WTC11 (cell line): ENCODE results near the gene CALU. TPM values are rescaled to one million over a fixed set of nuclear protein-coding genes. Genes with fewer than 3 reads are reported as not detected.

Experiments used
- ATAC-seq: fragments of 200-7000 bp; cut with Tn5 transposase; 2 replicates; pipeline ENCODE4 v1.10.0; 2021; ENCODE audit warnings: mild to moderate bottlenecking, moderate library complexity
- CTCF ChIA-PET: fragments of 300-600 bp; sonication (Branson Sonifier 250); formaldehyde crosslinking; loops from one replicate; lab custom pipeline; 2021; ENCODE audit warnings: antibody characterized with exemption; lab: Charles Lee
- POLR2A ChIA-PET: fragments of 350-600 bp; sonication (Branson Sonifier 250); formaldehyde crosslinking; loops from one replicate; lab custom pipeline; 2021; ENCODE audit warnings: antibody characterized with exemption; lab: Charles Lee
- DNase-seq: peaks from one replicate; pipeline ENCODE4 v3.0.0; 2021; ENCODE audit warnings: low spot score
- H3K27ac Mint-ChIP-seq: 2 replicates; pipeline ENCODE4 v1.8.0; 2021; ENCODE audit warnings: mixed read lengths
- H3K27me3 Mint-ChIP-seq: 2 replicates; pipeline ENCODE4 v1.8.0; 2021; ENCODE audit warnings: low read depth, mild to moderate bottlenecking, moderate library complexity, mixed read lengths
- H3K36me3 Mint-ChIP-seq: 2 replicates; pipeline ENCODE4 v1.8.0; 2021; ENCODE audit warnings: mixed read lengths
- H3K4me1 Mint-ChIP-seq: 2 replicates; pipeline ENCODE4 v1.8.0; 2022; ENCODE audit warnings: mixed read lengths
- H3K4me3 Mint-ChIP-seq: 2 replicates; pipeline ENCODE4 v1.8.0; 2021; ENCODE audit warnings: mild to moderate bottlenecking, moderate library complexity, mixed read lengths
- H3K9me3 Mint-ChIP-seq: 2 replicates; pipeline ENCODE4 v1.8.0; 2021; ENCODE audit warnings: mixed read lengths
- AFF4 ChIP-seq: sonication (generic); formaldehyde crosslinking; IDR thresholded peaks from 2 replicates; pipeline ENCODE4 v1.8.1; 2023; ENCODE audit warnings: mild to moderate bottlenecking, missing genetic modification reagents, borderline replicate concordance
- CBFB ChIP-seq: sonication (generic); formaldehyde crosslinking; IDR thresholded peaks from 2 replicates; pipeline ENCODE4 v1.8.1; 2022; ENCODE audit warnings: mild to moderate bottlenecking, low read depth, missing genetic modification reagents
- CREM ChIP-seq: sonication (generic); formaldehyde crosslinking; IDR thresholded peaks from 2 replicates; pipeline ENCODE4 v1.8.1; 2022; ENCODE audit warnings: mild to moderate bottlenecking, missing genetic modification reagents, moderate library complexity
- ELF4 ChIP-seq: sonication (generic); formaldehyde crosslinking; IDR thresholded peaks from 2 replicates; pipeline ENCODE4 v1.8.1; 2022; ENCODE audit warnings: low read depth, mild to moderate bottlenecking, moderate library complexity, missing genetic modification reagents
- FOXK1 ChIP-seq: sonication (generic); formaldehyde crosslinking; IDR thresholded peaks from 2 replicates; pipeline ENCODE4 v1.8.0; 2022; ENCODE audit warnings: mild to moderate bottlenecking, moderate library complexity, missing genetic modification reagents
- IRF2 ChIP-seq: sonication (generic); formaldehyde crosslinking; IDR thresholded peaks from 2 replicates; pipeline ENCODE4 v1.8.0; 2022; ENCODE audit warnings: low read depth, missing genetic modification reagents, borderline replicate concordance
- MYBL2 ChIP-seq: sonication (generic); formaldehyde crosslinking; IDR thresholded peaks from 2 replicates; pipeline ENCODE4 v1.8.1; 2023; ENCODE audit warnings: mild to moderate bottlenecking, moderate library complexity, missing genetic modification reagents
- NFATC4 ChIP-seq: fragments of 250-450 bp; sonication (Bioruptor Pico); IDR thresholded peaks from 2 replicates; pipeline ENCODE4 v1.9.0; 2021; ENCODE audit warnings: mild to moderate bottlenecking
- NR1H2 ChIP-seq: sonication (generic); formaldehyde crosslinking; IDR thresholded peaks from 2 replicates; pipeline ENCODE4 v1.9.0; 2021; ENCODE audit warnings: mild to moderate bottlenecking, moderate library complexity, missing genetic modification reagents
- OVOL2 ChIP-seq: fragments of 250-450 bp; sonication (Bioruptor Pico); IDR thresholded peaks from 2 replicates; pipeline ENCODE4 v1.9.0; 2021; ENCODE audit warnings: mild to moderate bottlenecking, borderline replicate concordance
- PREB ChIP-seq: sonication (generic); formaldehyde crosslinking; IDR thresholded peaks from 2 replicates; pipeline ENCODE4 v1.8.1; 2022; ENCODE audit warnings: mild to moderate bottlenecking, missing genetic modification reagents, moderate library complexity, borderline replicate concordance
- RELA ChIP-seq: sonication (generic); formaldehyde crosslinking; IDR thresholded peaks from 2 replicates; pipeline ENCODE4 v1.8.1; 2022; ENCODE audit warnings: missing genetic modification reagents, mild to moderate bottlenecking, borderline replicate concordance
- TP53 ChIP-seq: sonication (generic); formaldehyde crosslinking; IDR thresholded peaks from 2 replicates; pipeline ENCODE4 v1.8.1; 2023; ENCODE audit warnings: mild to moderate bottlenecking, missing genetic modification reagents
- USF2 ChIP-seq: sonication (generic); formaldehyde crosslinking; IDR thresholded peaks from 2 replicates; pipeline ENCODE4 v1.8.1; 2023; ENCODE audit warnings: mild to moderate bottlenecking, missing genetic modification reagents, moderate library complexity
- total RNA-seq: library from RNA; stranded (reverse); gene quantifications from 3 replicates; pipeline ENCODE4 v1.2.3, GENCODE V29; 2021
- TF ChIP-seq, protein P1 (sequence below): sonication (generic); formaldehyde crosslinking; IDR thresholded peaks from 2 replicates; pipeline ENCODE4 v1.8.0; 2022; ENCODE audit warnings: mild to moderate bottlenecking, missing genetic modification reagents
- TF ChIP-seq, protein P2 (sequence below): sonication (generic); formaldehyde crosslinking; IDR thresholded peaks from 2 replicates; pipeline ENCODE4 v1.8.1; 2022; ENCODE audit warnings: low read depth, missing genetic modification reagents, borderline replicate concordance
- TF ChIP-seq, protein P3 (sequence below): sonication (generic); formaldehyde crosslinking; IDR thresholded peaks from 2 replicates; pipeline ENCODE4 v1.8.0; 2022; ENCODE audit warnings: missing genetic modification reagents
- TF ChIP-seq, protein P4 (sequence below): sonication (generic); formaldehyde crosslinking; IDR thresholded peaks from 2 replicates; pipeline ENCODE4 v1.8.0; 2023; ENCODE audit warnings: missing genetic modification reagents
- TF ChIP-seq, protein P5 (sequence below): fragments of 250-450 bp; sonication (Bioruptor Pico); IDR thresholded peaks from 2 replicates; pipeline ENCODE4 v1.9.0; 2021; ENCODE audit warnings: moderate library complexity, mild to moderate bottlenecking, inconsistent platforms, borderline replicate concordance
- TF ChIP-seq, protein P6 (sequence below): sonication (generic); formaldehyde crosslinking; IDR thresholded peaks from 2 replicates; pipeline ENCODE4 v1.8.1; 2023; ENCODE audit warnings: mild to moderate bottlenecking, missing genetic modification reagents, moderate library complexity

CALU gene
- total RNA-seq, 1 experiment from 2014 or later, result 150 TPM

- Mint-ChIP-seq H3K36me3 (peaks cover 40% of the 10 kb centered on the region), H3K4me1 (peaks cover 31% of the 10 kb centered on the region), H3K27me3 (no peaks in the 10 kb centered on the region), H3K27ac (0 out of 2 replicates have a peak overlapping the region, but pooled peaks have one; percentile 37), H3K9me3 (peaks cover 3% of the 10 kb centered on the region; the same call in 1 of the 2 replicates), H3K4me3 (no peak overlapping the region)
- ATAC-seq, result no peak
- POLR2A ChIA-PET, result no interaction called here
- TF ChIP-seq RELA (no peak), OVOL2 (CRISPR knock-in tag) (no peak), NR1H2 (CRISPR knock-in tag) (no peak), CBFB (CRISPR knock-in tag) (no peak), CREM (no peak), USF2 (no peak), PREB (CRISPR knock-in tag) (no peak), ELF4 (CRISPR knock-in tag) (no peak), TP53 (CRISPR knock-in tag) (no peak), AFF4 (CRISPR knock-in tag) (no peak), NFATC4 (no peak), IRF2 (CRISPR knock-in tag) (no peak)
- TF ChIP-seq, protein P1, sequence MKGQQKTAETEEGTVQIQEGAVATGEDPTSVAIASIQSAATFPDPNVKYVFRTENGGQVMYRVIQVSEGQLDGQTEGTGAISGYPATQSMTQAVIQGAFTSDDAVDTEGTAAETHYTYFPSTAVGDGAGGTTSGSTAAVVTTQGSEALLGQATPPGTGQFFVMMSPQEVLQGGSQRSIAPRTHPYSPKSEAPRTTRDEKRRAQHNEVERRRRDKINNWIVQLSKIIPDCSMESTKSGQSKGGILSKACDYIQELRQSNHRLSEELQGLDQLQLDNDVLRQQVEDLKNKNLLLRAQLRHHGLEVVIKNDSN (CRISPR knock-in tag), result no peak
- CTCF ChIA-PET, result interaction anchor here (1.8 to 3.7 kb wide), 2 partner anchors 73 to 87 kb away, joined by 4 to 16 read pairs; no protein-coding TSS in a partner anchor
- no peak for DNase-seq
These were observed 57.2 kb downstream of the CALU start for GRCh38 chr7:128796327-128796726.

DNA sequence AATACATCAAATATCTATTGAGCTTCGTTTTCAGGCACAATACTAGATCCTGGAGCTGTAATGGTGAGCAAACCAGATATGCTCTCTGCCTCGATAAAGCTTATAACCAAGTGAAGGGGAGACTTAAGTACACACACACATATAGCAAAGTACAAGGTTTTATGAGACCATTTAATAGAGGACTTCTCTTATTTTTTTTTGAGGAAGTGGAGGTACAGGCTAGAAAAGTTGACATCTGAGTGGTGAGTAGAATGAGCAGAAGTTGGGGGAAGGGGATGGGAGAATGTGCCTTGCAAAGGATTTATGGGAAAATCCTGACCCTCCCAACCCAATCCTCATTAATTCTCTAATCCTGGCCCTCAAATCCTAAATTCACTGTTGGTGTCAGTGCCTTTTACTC lies 60.3 kb downstream of the CALU start:
- Mint-ChIP-seq H3K36me3 (peaks cover 39% of the 10 kb centered on the region), H3K4me1 (peaks cover 24% of the 10 kb centered on the region), H3K4me3 (no peak overlapping the region), H3K27me3 (no peaks in the 10 kb centered on the region), H3K9me3 (peaks cover 3% of the 10 kb centered on the region; the same call in 1 of the 2 replicates), H3K27ac (no peak overlapping the region)
- ATAC-seq (no peak), DNase-seq (no peak)
- TF ChIP-seq, protein P2, sequence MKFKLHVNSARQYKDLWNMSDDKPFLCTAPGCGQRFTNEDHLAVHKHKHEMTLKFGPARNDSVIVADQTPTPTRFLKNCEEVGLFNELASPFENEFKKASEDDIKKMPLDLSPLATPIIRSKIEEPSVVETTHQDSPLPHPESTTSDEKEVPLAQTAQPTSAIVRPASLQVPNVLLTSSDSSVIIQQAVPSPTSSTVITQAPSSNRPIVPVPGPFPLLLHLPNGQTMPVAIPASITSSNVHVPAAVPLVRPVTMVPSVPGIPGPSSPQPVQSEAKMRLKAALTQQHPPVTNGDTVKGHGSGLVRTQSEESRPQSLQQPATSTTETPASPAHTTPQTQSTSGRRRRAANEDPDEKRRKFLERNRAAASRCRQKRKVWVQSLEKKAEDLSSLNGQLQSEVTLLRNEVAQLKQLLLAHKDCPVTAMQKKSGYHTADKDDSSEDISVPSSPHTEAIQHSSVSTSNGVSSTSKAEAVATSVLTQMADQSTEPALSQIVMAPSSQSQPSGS, result no peak
- TF ChIP-seq ELF4 (CRISPR knock-in tag) (no peak), MYBL2 (CRISPR knock-in tag) (no peak), FOXK1 (no peak)
- TF ChIP-seq, protein P3, sequence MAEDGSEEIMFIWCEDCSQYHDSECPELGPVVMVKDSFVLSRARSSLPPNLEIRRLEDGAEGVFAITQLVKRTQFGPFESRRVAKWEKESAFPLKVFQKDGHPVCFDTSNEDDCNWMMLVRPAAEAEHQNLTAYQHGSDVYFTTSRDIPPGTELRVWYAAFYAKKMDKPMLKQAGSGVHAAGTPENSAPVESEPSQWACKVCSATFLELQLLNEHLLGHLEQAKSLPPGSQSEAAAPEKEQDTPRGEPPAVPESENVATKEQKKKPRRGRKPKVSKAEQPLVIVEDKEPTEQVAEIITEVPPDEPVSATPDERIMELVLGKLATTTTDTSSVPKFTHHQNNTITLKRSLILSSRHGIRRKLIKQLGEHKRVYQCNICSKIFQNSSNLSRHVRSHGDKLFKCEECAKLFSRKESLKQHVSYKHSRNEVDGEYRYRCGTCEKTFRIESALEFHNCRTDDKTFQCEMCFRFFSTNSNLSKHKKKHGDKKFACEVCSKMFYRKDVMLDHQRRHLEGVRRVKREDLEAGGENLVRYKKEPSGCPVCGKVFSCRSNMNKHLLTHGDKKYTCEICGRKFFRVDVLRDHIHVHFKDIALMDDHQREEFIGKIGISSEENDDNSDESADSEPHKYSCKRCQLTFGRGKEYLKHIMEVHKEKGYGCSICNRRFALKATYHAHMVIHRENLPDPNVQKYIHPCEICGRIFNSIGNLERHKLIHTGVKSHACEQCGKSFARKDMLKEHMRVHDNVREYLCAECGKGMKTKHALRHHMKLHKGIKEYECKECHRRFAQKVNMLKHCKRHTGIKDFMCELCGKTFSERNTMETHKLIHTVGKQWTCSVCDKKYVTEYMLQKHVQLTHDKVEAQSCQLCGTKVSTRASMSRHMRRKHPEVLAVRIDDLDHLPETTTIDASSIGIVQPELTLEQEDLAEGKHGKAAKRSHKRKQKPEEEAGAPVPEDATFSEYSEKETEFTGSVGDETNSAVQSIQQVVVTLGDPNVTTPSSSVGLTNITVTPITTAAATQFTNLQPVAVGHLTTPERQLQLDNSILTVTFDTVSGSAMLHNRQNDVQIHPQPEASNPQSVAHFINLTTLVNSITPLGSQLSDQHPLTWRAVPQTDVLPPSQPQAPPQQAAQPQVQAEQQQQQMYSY, result no peak
- TF ChIP-seq, protein P4, sequence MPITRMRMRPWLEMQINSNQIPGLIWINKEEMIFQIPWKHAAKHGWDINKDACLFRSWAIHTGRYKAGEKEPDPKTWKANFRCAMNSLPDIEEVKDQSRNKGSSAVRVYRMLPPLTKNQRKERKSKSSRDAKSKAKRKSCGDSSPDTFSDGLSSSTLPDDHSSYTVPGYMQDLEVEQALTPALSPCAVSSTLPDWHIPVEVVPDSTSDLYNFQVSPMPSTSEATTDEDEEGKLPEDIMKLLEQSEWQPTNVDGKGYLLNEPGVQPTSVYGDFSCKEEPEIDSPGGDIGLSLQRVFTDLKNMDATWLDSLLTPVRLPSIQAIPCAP (CRISPR knock-in tag), result no peak
- TF ChIP-seq, protein P5, sequence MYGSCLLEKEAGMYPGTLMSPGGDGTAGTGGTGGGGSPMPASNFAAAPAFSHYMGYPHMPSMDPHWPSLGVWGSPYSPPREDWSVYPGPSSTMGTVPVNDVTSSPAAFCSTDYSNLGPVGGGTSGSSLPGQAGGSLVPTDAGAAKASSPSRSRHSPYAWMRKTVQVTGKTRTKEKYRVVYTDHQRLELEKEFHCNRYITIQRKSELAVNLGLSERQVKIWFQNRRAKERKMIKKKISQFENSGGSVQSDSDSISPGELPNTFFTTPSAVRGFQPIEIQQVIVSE (CRISPR knock-in tag), result no peak
- TF ChIP-seq, protein P6, sequence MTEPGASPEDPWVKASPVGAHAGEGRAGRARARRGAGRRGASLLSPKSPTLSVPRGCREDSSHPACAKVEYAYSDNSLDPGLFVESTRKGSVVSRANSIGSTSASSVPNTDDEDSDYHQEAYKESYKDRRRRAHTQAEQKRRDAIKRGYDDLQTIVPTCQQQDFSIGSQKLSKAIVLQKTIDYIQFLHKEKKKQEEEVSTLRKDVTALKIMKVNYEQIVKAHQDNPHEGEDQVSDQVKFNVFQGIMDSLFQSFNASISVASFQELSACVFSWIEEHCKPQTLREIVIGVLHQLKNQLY (CRISPR knock-in tag), result no peak
- CTCF ChIA-PET, result no interaction called here
- POLR2A ChIA-PET, result no interaction called here
